ENCODE results near the gene BDH1.
"Not testable (repeated sequence)": the region's sequence is repeated elsewhere in the genome, so short reads cannot be mapped to it uniquely, and the experiment has no call there.

BDH1 gene

DNA sequence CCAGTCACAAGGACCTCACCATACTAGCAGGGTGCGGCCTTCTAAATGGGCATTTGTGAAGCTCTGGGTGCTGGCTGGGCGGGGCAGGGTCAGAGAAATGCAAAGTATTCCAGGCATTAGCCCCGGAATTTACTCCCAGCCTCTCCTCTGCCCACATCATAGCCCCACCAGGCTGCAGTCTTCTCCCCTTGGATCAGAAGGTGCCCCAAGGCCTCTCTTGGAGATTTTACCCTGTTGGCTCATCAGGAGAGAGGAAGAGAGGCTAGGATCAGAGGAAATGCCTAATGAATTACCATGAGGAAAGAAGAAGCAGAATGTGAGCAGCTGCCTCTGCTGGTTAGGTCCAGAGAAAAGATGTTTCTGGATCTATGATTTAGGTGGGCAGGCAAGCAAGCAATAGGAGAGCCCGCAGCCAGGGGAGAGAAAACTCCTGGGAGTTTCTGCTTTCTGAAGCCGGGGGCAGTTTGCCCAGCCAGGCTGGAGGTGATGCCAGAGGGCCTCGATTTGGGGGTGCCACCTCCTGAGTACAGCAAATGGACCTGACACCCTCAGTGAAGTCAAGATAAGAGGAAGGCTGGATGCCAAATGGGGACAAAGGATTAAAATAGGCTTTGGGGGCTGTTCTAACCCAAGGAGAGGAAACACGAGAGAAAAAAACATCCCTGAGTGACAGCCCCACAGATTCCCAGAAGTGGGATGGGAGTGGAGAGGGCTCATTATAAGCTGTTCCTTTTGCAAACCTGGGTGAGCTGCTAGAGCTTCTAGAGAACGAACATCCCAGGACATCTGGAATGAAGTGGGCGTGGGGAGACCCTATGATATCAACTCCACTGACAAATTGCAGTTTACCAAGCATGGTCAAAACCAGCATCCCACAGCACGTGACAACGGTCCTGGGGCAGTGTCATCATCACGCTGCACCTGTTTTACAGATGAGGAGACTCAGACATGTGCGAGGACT is 65.4 kb downstream of the BDH1 start:
- Mint-ChIP-seq H3K36me3 (ENCODE audit: low read depth) (no peaks in the 10 kb centered on the region), H3K4me3 (no peak overlapping the region), H3K4me1 (no peaks in the 10 kb centered on the region), H3K27me3 (peaks cover 2% of the 10 kb centered on the region), H3K27ac (no peak overlapping the region), H3K9me3 (no peaks in the 10 kb centered on the region)
- DNase-seq (no peak), ATAC-seq (no peak)

DNA sequence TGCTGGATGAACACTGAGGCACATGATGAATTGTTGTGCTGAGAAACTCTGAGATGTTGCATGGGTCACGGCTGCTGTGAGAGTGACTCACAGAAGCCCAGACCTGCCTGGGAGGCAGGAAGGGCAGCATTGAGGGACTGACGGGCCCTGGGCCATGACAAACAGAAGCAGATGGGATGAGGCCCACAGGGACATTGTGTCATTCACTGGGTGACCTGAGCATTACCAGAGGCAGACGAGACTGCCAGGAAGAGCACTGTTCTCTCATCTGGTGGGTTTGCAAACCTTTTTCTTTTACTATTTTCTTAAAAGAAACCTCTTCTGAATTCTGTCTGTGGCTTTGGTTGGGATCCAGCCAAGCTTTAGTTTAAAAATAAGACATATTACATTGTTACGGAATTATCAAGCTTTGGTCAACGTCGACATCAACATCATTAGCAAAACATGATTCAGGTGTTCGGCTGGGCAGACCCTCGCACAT is 67.8 kb downstream of the BDH1 start:
- Mint-ChIP-seq H3K36me3 (ENCODE audit: low read depth) (no peaks in the 10 kb centered on the region), H3K27me3 (peaks cover 2% of the 10 kb centered on the region), H3K9me3 (no peaks in the 10 kb centered on the region), H3K27ac (no peak overlapping the region), H3K4me1 (no peaks in the 10 kb centered on the region), H3K4me3 (no peak overlapping the region)
- no peak for ATAC-seq
- no peak for DNase-seq

DNA sequence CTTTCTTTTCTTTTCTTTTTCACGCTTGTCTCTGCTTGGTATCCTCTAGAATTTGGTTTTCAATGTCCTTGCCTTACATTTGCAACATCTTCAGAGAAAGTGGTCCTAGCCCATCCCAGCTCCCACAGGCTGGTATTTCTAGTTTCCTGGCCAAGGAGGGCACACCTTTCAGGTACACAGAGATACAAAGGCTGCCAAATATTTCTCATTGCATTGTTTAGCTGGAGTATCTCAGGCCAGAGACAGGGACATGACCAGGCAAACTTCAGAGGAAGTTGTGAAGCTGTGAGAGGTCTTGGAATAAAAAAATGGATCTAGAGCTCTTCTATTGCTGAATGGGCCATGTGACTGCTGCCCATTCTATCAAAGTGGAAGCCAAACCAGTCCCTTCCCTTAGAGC is 68.9 kb downstream of the BDH1 start:
- Mint-ChIP-seq H3K4me1 (no peaks in the 10 kb centered on the region), H3K36me3 (ENCODE audit: low read depth) (no peaks in the 10 kb centered on the region), H3K4me3 (no peak overlapping the region), H3K27me3 (peaks cover 2% of the 10 kb centered on the region), H3K9me3 (no peaks in the 10 kb centered on the region), H3K27ac (no peak overlapping the region)
- DNase-seq (no peak), ATAC-seq (no peak)

DNA sequence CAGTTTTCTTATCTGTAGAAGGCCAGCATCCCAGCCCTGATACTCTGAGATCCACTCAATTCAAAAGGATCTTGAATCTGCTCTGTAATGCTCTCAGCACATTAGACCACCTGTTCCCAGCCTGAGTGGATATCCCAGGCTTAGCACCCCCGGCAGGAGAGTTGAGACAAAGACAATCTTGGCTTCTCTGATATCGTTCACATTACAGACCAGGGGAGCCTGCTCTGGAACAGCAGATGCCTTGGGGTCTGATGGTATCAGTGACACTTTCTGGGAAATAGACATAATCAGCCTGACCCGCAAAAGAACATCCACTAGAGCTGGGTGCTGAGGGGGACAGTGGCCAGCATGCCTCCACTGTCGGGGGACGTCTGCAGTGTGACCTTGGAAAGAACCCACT is 70.6 kb downstream of the BDH1 start:
- H3K27me3 Mint-ChIP-seq: peaks cover 6% of the 10 kb centered on the region
- DNase-seq: no peak
- H3K9me3 Mint-ChIP-seq: no peaks in the 10 kb centered on the region
- no peak overlapping the region for H3K4me3 Mint-ChIP-seq
- ATAC-seq: no peak
- H3K4me1 Mint-ChIP-seq: no peaks in the 10 kb centered on the region
- H3K36me3 Mint-ChIP-seq (ENCODE audit: low read depth): no peaks in the 10 kb centered on the region
- no peak overlapping the region for H3K27ac Mint-ChIP-seq

- Mint-ChIP-seq H3K27me3 (peaks cover 9% of the 10 kb centered on the region), H3K9me3 (no peaks in the 10 kb centered on the region), H3K27ac (no peak overlapping the region), H3K4me3 (no peak overlapping the region), H3K4me1 (no peaks in the 10 kb centered on the region), H3K36me3 (ENCODE audit: low read depth) (no peaks in the 10 kb centered on the region)
- ATAC-seq (peak; percentile 10), DNase-seq (no peak)
These were observed 71.4 kb downstream of the BDH1 start for GRCh38 chr3:197484204-197484901.

DNA sequence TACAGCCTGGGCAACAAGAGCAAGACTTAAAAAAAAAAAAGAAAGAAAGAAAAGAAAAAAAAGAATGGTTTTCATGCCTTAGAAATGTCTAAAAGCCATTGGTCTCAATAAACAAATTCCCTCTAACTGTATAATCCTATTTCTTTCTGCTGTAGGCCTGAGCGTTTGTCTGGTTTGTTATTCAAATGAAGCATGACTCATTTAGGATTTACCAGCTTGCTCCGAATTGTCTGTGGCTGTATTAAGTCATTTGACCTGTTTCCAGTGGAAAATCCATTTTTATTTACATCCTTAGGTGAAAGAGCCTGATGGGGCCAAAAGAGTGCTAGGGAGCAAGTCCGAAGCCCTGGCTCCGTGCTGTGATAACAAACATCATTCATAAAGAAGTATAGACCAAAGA is 73.8 kb downstream of the BDH1 start:
- no peaks in the 10 kb centered on the region for H3K4me1 Mint-ChIP-seq
- no peaks in the 10 kb centered on the region for H3K9me3 Mint-ChIP-seq
- no peak overlapping the region for H3K27ac Mint-ChIP-seq
- DNase-seq (no peak), ATAC-seq (no peak)
- peaks cover 11% of the 10 kb centered on the region for H3K27me3 Mint-ChIP-seq
- H3K4me3 Mint-ChIP-seq: no peak overlapping the region
- H3K36me3 Mint-ChIP-seq (ENCODE audit: low read depth): no peaks in the 10 kb centered on the region

GRCh38 chr3:197480320-197480719 is 75.4 kb downstream of the BDH1 start:
- DNase-seq: no peak
- Mint-ChIP-seq H3K36me3 (ENCODE audit: low read depth) (no peaks in the 10 kb centered on the region), H3K27me3 (peaks cover 14% of the 10 kb centered on the region), H3K9me3 (no peaks in the 10 kb centered on the region), H3K27ac (no peak overlapping the region), H3K4me1 (no peaks in the 10 kb centered on the region), H3K4me3 (no peak overlapping the region)
- ATAC-seq: no peak

- Mint-ChIP-seq H3K36me3 (ENCODE audit: low read depth) (no peaks in the 10 kb centered on the region), H3K9me3 (no peaks in the 10 kb centered on the region)
- DNase-seq: no peak
These were observed 76.8 kb downstream of the BDH1 start for GRCh38 chr3:197478746-197479668.

DNA sequence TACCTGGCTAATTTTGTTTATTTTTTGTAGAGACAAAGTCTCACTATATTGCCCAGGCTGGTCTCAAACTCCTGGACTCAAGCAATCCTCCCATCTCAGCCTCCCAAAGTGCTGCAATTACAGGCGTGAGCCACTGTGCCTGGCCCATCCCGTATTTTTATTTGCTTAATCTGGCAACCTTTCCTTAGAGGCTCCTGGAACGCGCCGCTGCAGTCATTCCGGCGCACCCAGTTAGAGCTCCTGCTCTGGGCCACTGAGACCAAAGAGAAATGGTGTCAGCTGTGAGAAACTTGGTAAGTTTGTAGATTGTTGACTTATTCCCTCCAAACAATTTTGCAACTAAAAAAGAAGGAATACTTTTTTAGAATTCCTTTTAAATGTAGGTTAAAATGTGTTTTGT is 78.0 kb downstream of the BDH1 start:
- H3K9me3 Mint-ChIP-seq; ATAC-seq; DNase-seq; H3K27ac Mint-ChIP-seq; H3K4me1 Mint-ChIP-seq; H3K4me3 Mint-ChIP-seq; H3K36me3 Mint-ChIP-seq (ENCODE audit: low read depth): not testable (repeated sequence)
- peaks cover 18% of the 10 kb centered on the region for H3K27me3 Mint-ChIP-seq

More at GRCh38 chr3:197478746-197479668, 76.8 kb downstream of the BDH1 start:
- ATAC-seq: no peak
- no peak overlapping the region for H3K4me3 Mint-ChIP-seq
- no peaks in the 10 kb centered on the region for H3K4me1 Mint-ChIP-seq
- H3K27me3 Mint-ChIP-seq: peaks cover 18% of the 10 kb centered on the region
- H3K27ac Mint-ChIP-seq: no peak overlapping the region

DNA sequence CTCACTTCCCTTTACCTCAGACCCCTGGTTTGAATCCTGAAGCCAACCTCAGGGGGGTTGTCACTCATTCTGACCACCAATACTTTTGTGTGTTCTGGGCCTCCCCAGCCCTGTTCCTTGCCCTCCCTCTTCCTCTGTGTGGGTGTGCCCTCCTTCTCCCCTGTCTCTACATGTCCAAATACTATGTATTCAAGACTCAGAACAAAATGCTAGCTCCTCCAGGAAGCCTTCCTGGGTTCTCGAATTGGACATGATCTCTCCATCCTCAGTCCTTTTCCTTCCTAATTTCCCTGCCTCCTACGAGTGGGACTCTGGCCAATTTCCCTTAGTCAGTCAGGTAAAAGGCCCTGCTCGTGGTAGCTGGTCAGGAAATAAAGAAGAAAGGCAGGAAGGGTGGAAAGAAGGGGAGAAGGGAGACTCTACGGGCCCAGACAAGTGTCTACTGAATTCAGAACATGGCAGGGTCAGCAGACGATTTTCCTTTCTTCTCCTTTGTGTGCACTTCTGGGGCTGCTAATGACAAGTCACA is 79.7 kb downstream of the BDH1 start:
- Mint-ChIP-seq H3K4me1 (no peaks in the 10 kb centered on the region), H3K4me3 (no peak overlapping the region), H3K36me3 (ENCODE audit: low read depth) (no peaks in the 10 kb centered on the region), H3K9me3 (no peaks in the 10 kb centered on the region), H3K27me3 (peaks cover 18% of the 10 kb centered on the region), H3K27ac (no peak overlapping the region)
- DNase-seq (no peak), ATAC-seq (no peak)

DNA sequence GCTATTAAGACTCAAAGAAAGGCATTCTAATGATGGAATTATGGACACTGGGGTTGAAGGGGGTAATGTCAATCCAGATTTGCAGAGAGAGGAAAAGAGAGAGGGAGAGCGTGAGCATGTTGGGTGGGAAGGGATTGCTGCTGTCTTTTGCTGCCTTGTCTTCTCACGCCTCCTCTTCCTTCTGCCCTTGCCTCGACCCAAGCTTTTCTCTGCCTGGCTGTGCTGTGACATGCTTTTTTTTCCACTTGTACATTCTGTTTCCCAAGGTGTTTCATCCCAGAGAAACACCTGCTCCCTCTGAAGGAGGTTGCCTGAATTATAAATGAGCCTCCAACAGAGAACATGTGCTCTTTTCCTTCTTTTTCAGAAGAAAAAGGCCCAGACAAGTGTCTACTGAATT is 80.3 kb downstream of the BDH1 start:
- Mint-ChIP-seq H3K4me1 (no peaks in the 10 kb centered on the region), H3K27me3 (peaks cover 21% of the 10 kb centered on the region), H3K27ac (no peak overlapping the region), H3K4me3 (no peak overlapping the region), H3K9me3 (no peaks in the 10 kb centered on the region), H3K36me3 (ENCODE audit: low read depth) (no peaks in the 10 kb centered on the region)
- no peak for ATAC-seq
- no peak for DNase-seq

DNA sequence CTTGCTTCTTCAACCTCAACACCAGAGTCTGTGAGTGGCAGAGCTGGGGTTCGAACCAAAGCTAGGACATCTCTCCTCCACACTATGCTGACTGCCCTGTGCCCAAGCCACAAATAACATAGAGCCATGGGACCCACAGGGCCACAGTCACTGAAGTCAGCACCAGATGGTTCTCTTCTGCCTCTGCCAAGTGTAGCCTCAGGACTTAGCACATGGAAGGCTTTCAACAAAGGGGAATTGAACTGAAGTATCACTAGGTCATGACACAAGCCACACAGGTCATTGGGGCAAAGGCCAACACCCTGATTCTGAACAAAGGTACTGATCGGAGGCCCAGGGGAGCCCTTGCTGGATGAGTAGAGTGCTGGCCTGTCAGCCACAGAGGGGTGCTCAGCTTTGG is 83.6 kb downstream of the BDH1 start:
- no peak overlapping the region for H3K27ac Mint-ChIP-seq
- H3K9me3 Mint-ChIP-seq: no peaks in the 10 kb centered on the region
- H3K27me3 Mint-ChIP-seq: peaks cover 34% of the 10 kb centered on the region
- DNase-seq (no peak), ATAC-seq (no peak)
- no peaks in the 10 kb centered on the region for H3K36me3 Mint-ChIP-seq (ENCODE audit: low read depth)
- peaks cover 4% of the 10 kb centered on the region for H3K4me1 Mint-ChIP-seq
- H3K4me3 Mint-ChIP-seq: no peak overlapping the region

GRCh38 chr3:197471221-197472010 is 84.4 kb downstream of the BDH1 start:
- Mint-ChIP-seq H3K4me3 (no peak overlapping the region), H3K9me3 (no peaks in the 10 kb centered on the region), H3K27ac (no peak overlapping the region), H3K27me3 (peaks cover 37% of the 10 kb centered on the region), H3K4me1 (peaks cover 11% of the 10 kb centered on the region), H3K36me3 (ENCODE audit: low read depth) (no peaks in the 10 kb centered on the region)
- DNase-seq: no peak
- ATAC-seq: no peak
